ENCODE data around the gene DLGAP5. TPM values are rescaled to one million over a fixed set of nuclear protein-coding genes. Genes with fewer than 3 reads are reported as not detected.

The DLGAP5 gene
- total and polyA plus RNA-seq, 2 of the 13 experiments (the other 11 are each of a cell fraction or from before 2014, with no cell fraction given) = 7.7 to 55.8 TPM

DNA sequence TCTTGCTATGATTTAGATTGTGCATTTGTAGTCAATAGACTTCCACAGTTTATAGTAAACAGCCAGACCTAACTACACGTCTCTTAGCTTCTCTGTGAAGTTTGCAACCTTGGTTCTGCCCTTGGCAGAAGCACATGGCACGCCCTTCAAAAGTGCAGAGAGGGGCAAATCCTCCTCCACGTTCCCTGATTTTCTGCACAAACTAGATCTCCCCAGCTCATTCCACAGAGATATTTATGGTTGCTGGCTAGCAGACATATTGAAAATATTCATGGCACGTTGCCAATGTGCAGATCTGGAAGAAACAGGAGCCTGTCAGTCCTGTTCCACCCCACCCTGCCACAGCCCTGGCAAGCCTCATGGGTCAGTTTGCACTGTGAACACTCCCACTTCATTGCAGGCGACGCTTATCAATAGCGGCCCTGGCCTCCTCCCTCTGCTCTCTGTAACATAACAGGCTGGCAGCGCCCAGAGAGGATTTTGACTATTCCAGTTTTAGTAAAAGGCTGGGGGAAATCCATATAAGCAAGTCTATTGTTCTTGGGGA lies 68.9 kb downstream of the DLGAP5 start (continued):
- TF ChIP-seq, protein P1, sequence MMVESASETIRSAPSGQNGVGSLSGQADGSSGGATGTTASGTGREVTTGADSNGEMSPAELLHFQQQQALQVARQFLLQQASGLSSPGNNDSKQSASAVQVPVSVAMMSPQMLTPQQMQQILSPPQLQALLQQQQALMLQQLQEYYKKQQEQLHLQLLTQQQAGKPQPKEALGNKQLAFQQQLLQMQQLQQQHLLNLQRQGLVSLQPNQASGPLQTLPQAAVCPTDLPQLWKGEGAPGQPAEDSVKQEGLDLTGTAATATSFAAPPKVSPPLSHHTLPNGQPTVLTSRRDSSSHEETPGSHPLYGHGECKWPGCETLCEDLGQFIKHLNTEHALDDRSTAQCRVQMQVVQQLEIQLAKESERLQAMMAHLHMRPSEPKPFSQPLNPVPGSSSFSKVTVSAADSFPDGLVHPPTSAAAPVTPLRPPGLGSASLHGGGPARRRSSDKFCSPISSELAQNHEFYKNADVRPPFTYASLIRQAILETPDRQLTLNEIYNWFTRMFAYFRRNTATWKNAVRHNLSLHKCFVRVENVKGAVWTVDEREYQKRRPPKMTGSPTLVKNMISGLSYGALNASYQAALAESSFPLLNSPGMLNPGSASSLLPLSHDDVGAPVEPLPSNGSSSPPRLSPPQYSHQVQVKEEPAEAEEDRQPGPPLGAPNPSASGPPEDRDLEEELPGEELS (CRISPR knock-in tag; IDR thresholded peaks at IDR 0.05) = 0 out of 2 replicates have a peak, but pooled peaks have one; percentile 25
- TF ChIP-seq ZSCAN9 (CRISPR knock-in tag; IDR thresholded peaks at IDR 0.05; ENCODE audit: borderline replicate concordance) = no peak
- TF ChIP-seq, protein P2, sequence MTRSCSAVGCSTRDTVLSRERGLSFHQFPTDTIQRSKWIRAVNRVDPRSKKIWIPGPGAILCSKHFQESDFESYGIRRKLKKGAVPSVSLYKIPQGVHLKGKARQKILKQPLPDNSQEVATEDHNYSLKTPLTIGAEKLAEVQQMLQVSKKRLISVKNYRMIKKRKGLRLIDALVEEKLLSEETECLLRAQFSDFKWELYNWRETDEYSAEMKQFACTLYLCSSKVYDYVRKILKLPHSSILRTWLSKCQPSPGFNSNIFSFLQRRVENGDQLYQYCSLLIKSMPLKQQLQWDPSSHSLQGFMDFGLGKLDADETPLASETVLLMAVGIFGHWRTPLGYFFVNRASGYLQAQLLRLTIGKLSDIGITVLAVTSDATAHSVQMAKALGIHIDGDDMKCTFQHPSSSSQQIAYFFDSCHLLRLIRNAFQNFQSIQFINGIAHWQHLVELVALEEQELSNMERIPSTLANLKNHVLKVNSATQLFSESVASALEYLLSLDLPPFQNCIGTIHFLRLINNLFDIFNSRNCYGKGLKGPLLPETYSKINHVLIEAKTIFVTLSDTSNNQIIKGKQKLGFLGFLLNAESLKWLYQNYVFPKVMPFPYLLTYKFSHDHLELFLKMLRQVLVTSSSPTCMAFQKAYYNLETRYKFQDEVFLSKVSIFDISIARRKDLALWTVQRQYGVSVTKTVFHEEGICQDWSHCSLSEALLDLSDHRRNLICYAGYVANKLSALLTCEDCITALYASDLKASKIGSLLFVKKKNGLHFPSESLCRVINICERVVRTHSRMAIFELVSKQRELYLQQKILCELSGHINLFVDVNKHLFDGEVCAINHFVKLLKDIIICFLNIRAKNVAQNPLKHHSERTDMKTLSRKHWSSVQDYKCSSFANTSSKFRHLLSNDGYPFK (CRISPR knock-in tag; IDR thresholded peaks at IDR 0.05; ENCODE audit: borderline replicate concordance) = peak; percentile 66; the same call in 1 of the 2 replicates
- TF ChIP-seq ESRRA (CRISPR knock-in tag; IDR thresholded peaks at IDR 0.05; ENCODE audit: low read depth) = no peak
- 0 out of 2 replicates have a peak, but pooled peaks have one; percentile 10 for TF ChIP-seq SAP130 (CRISPR knock-in tag; IDR thresholded peaks at IDR 0.05; ENCODE audit: low read depth)
- no peak for TF ChIP-seq IKZF5 (CRISPR knock-in tag; IDR thresholded peaks at IDR 0.05)
- no peak for TF ChIP-seq ZNF275 (CRISPR knock-in tag; IDR thresholded peaks at IDR 0.05; ENCODE audit: borderline replicate concordance)
- no peak for TF ChIP-seq REPIN1 (CRISPR knock-in tag; IDR thresholded peaks at IDR 0.05; ENCODE audit: borderline replicate concordance, low read depth)
- TF ChIP-seq, protein P3, sequence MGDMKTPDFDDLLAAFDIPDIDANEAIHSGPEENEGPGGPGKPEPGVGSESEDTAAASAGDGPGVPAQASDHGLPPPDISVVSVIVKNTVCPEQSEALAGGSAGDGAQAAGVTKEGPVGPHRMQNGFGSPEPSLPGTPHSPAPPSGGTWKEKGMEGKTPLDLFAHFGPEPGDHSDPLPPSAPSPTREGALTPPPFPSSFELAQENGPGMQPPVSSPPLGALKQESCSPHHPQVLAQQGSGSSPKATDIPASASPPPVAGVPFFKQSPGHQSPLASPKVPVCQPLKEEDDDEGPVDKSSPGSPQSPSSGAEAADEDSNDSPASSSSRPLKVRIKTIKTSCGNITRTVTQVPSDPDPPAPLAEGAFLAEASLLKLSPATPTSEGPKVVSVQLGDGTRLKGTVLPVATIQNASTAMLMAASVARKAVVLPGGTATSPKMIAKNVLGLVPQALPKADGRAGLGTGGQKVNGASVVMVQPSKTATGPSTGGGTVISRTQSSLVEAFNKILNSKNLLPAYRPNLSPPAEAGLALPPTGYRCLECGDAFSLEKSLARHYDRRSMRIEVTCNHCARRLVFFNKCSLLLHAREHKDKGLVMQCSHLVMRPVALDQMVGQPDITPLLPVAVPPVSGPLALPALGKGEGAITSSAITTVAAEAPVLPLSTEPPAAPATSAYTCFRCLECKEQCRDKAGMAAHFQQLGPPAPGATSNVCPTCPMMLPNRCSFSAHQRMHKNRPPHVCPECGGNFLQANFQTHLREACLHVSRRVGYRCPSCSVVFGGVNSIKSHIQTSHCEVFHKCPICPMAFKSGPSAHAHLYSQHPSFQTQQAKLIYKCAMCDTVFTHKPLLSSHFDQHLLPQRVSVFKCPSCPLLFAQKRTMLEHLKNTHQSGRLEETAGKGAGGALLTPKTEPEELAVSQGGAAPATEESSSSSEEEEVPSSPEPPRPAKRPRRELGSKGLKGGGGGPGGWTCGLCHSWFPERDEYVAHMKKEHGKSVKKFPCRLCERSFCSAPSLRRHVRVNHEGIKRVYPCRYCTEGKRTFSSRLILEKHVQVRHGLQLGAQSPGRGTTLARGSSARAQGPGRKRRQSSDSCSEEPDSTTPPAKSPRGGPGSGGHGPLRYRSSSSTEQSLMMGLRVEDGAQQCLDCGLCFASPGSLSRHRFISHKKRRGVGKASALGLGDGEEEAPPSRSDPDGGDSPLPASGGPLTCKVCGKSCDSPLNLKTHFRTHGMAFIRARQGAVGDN (CRISPR knock-in tag; IDR thresholded peaks at IDR 0.05) = peak; percentile 44
- no peak for TF ChIP-seq ZMYM2 (CRISPR knock-in tag; IDR thresholded peaks at IDR 0.05)
- 0 out of 2 replicates have a peak, but pooled peaks have one; percentile 0 for TF ChIP-seq PPARG (CRISPR knock-in tag; conservative IDR thresholded peaks at IDR 0.05)
- TF ChIP-seq, protein P4, sequence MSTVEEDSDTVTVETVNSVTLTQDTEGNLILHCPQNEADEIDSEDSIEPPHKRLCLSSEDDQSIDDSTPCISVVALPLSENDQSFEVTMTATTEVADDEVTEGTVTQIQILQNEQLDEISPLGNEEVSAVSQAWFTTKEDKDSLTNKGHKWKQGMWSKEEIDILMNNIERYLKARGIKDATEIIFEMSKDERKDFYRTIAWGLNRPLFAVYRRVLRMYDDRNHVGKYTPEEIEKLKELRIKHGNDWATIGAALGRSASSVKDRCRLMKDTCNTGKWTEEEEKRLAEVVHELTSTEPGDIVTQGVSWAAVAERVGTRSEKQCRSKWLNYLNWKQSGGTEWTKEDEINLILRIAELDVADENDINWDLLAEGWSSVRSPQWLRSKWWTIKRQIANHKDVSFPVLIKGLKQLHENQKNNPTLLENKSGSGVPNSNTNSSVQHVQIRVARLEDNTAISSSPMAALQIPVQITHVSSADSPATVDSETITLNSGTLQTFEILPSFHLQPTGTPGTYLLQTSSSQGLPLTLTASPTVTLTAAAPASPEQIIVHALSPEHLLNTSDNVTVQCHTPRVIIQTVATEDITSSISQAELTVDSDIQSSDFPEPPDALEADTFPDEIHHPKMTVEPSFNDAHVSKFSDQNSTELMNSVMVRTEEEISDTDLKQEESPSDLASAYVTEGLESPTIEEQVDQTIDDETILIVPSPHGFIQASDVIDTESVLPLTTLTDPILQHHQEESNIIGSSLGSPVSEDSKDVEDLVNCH (CRISPR knock-in tag; IDR thresholded peaks at IDR 0.05) = no peak
